ENCODE measurements around the gene BCAS1. TPM values are rescaled to one million over a fixed set of nuclear protein-coding genes. Genes with fewer than 3 reads are reported as not detected.
A peak's percentile ranks its signal among the peaks of the same experiment; 100 is the strongest.

Gene BCAS1
- total RNA-seq, 2 donors from 2014 or later: 2.1 TPM; not detected in 1

DNA sequence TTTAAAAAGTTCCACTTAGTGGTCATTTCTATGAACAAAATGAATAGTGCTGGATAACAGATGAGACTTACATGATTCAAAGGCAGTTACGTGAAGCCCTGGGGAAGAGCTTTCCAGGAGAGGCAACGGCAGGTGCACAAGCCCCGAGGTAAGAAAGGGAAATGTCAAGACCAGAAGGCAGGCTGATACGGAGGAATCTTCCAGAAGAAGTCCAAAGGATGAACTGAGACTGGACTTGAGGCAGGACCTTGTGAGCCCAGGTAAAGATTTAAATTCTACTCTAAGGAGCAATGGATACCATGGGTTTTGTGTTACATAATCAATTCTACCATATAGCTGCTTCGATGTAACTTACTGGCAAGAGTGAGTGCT is 164.6 kb downstream of the BCAS1 start:
- no peak for ATAC-seq
- no peaks in the 10 kb centered on the region for H3K36me3 ChIP-seq (replicated peaks in 1 of 2; ENCODE audit: insufficient read depth in 1 of 2, low read depth in 2 of 2)
- no peaks in the 10 kb centered on the region for H3K9me3 ChIP-seq
- peaks cover 12% of the 10 kb centered on the region for H3K4me1 ChIP-seq
- 85 to 88% methylated on average over 5 of the region's 5 CpGs for WGBS, 2 donors
- DNase-seq: no peak
- H3K27me3 ChIP-seq: no peaks in the 10 kb centered on the region
- no peak overlapping the region for H3K4me3 ChIP-seq
- no peak overlapping the region for H3K27ac ChIP-seq
- intact Hi-C loops (cut with DNase I): no loop called here
- TF ChIP-seq, protein P1, sequence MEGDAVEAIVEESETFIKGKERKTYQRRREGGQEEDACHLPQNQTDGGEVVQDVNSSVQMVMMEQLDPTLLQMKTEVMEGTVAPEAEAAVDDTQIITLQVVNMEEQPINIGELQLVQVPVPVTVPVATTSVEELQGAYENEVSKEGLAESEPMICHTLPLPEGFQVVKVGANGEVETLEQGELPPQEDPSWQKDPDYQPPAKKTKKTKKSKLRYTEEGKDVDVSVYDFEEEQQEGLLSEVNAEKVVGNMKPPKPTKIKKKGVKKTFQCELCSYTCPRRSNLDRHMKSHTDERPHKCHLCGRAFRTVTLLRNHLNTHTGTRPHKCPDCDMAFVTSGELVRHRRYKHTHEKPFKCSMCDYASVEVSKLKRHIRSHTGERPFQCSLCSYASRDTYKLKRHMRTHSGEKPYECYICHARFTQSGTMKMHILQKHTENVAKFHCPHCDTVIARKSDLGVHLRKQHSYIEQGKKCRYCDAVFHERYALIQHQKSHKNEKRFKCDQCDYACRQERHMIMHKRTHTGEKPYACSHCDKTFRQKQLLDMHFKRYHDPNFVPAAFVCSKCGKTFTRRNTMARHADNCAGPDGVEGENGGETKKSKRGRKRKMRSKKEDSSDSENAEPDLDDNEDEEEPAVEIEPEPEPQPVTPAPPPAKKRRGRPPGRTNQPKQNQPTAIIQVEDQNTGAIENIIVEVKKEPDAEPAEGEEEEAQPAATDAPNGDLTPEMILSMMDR (IDR thresholded peaks at IDR 0.05): no peak
- TF ChIP-seq POLR2A (IDR thresholded peaks at IDR 0.05): no peak

DNA sequence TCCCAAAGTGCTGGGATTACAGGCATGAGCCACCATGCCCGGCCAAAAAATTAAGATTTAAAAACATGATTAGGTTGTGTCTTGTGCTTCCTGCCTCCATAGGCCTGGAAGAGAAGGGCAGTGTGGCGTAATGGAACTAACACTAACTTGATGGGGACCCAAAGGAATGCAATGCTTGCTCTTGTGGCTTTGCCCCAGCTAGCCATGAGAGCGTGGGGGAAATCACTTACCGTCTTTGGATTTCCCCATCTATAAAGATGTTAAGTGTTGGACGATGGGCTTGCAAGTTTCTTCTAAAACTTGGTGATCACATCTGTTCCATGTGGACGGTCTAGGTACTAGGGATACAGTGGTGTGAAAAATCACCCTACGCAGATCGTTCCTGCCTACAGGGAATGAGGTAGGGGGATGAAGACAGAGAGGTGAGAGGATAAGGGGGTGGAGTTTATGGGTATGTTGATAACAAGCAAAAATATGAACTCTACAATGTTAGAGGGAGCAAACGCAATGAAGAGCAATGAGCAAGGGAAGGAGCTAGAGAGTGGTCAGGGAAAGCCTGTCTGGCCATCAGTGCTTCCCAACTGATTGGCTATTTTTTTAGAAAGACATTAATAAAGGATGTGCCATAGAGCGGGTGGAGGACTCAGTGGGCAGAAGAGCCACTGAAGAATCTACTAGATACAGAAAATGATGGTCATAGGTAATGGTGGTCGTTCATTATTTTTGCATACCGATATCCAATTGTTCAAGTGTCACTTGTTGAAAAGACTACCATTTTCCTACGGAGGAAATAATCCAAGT is 165.2 kb downstream of the BCAS1 start:
- peaks cover 13% of the 10 kb centered on the region for H3K4me1 ChIP-seq
- no peak for DNase-seq
- intact Hi-C loops (cut with DNase I): no loop called here
- 87 to 93% methylated on average over 13 of the region's 13 CpGs for WGBS, 2 donors
- H3K9me3 ChIP-seq: no peaks in the 10 kb centered on the region
- H3K27me3 ChIP-seq: no peaks in the 10 kb centered on the region
- H3K36me3 ChIP-seq (replicated peaks in 1 of 2; ENCODE audit: insufficient read depth in 1 of 2, low read depth in 2 of 2): no peaks in the 10 kb centered on the region
- ATAC-seq: no peak
- H3K27ac ChIP-seq: no peak overlapping the region
- H3K4me3 ChIP-seq: no peak overlapping the region
- TF ChIP-seq, protein P1 (IDR thresholded peaks at IDR 0.05): no peak
- TF ChIP-seq POLR2A (IDR thresholded peaks at IDR 0.05): no peak

DNA sequence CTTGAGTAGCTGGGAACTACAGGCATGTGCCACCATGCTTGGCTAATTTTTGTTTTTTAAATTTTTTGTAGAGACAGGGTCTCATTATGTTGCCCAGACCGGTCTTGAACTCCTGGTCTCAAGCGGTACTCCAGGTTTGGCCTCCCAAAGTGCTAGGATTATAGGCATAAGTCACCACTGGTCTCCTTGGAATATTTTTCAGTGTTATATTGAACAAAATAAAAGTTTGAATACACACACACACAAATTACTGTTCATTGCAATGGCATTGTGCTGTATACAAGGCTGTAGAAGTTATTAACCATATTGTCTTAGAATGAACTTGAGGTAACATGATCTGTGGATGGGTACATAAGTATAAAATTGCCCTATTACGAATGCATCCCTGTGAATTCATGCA is 166.1 kb downstream of the BCAS1 start:
- Histone ChIP-seq H3K27me3 (no peaks in the 10 kb centered on the region), H3K27ac (no peak overlapping the region), H3K4me1 (peaks cover 21% of the 10 kb centered on the region), H3K4me3 (no peak overlapping the region), H3K9me3 (no peaks in the 10 kb centered on the region), H3K36me3 (replicated peaks in 1 of 2; ENCODE audit: insufficient read depth in 1 of 2, low read depth in 2 of 2) (no peaks in the 10 kb centered on the region)
- 95% methylated on average over 3 of the region's 3 CpGs for WGBS, 2 donors
- intact Hi-C loops (cut with DNase I): no loop called here
- ATAC-seq: no peak
- TF ChIP-seq, protein P1 (IDR thresholded peaks at IDR 0.05): no peak
- no peak for TF ChIP-seq POLR2A (IDR thresholded peaks at IDR 0.05)
- no peak for DNase-seq

DNA sequence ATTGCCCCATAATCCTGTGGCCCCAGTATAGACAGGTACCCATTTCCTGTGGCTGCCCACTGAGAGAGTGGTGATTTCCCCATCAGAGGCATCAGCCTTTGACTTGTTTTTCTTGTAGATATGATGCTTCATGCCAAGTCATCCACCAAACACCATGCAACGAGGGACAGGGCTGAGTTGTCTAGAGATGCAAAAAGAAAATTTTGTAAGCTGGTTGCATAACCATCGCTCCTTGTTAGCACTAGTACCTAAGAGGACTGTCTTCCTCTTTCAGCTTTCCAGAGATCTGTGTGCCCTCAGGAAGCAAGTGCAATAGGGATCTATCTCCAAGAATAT is 166.8 kb downstream of the BCAS1 start:
- no peak overlapping the region for H3K27ac ChIP-seq
- H3K36me3 ChIP-seq (replicated peaks in 1 of 2; ENCODE audit: insufficient read depth in 1 of 2, low read depth in 2 of 2): no peaks in the 10 kb centered on the region
- ATAC-seq (no peak), DNase-seq (peak in 1 of 4 donors; percentile 26)
- no peak for TF ChIP-seq POLR2A (IDR thresholded peaks at IDR 0.05)
- TF ChIP-seq, protein P1 (IDR thresholded peaks at IDR 0.05): no peak
- H3K9me3 ChIP-seq: no peaks in the 10 kb centered on the region
- H3K4me1 ChIP-seq: peaks cover 27% of the 10 kb centered on the region
- intact Hi-C loops (cut with DNase I): no loop called here
- H3K27me3 ChIP-seq: no peaks in the 10 kb centered on the region
- WGBS, 2 donors: 85% methylated on average over 2 of the region's 2 CpGs
- no peak overlapping the region for H3K4me3 ChIP-seq

Measured in body of pancreas (tissue), 4 donors.